ENCODE data around the gene NUDT1.

Gene NUDT1

DNA sequence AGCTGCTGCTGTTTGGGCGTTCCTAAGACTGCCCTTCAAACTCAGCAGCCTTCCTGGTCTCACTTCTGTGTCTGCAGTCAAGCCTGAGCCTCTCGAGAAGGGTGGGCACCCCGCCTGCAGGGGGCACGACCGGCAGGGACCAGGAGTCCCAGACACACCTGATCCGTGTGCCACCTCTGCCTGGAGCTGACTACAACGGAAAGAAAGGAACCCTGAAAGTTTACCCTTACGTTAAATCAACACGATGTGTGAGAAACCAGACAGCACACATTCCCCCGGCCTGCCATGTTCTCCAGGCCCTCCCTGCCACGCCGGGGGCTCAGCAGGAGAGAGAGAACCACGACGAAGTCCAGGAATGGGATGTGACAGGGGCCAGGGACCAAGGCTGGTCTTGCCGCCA is 14.3 kb upstream of the NUDT1 start (continued):
- no peak for TF ChIP-seq ZNF501 (tag by site-specific recombination; IDR thresholded peaks at IDR 0.05)
- TF ChIP-seq ZNF792 (tag by site-specific recombination; IDR thresholded peaks at IDR 0.05): no peak
- no peak for TF ChIP-seq GLI4 (tag by site-specific recombination; IDR thresholded peaks at IDR 0.05)
- TF ChIP-seq ZNF704 (tag by site-specific recombination; IDR thresholded peaks at IDR 0.05): no peak
- no peak for TF ChIP-seq ZNF155 (tag by site-specific recombination; IDR thresholded peaks at IDR 0.05)
- no peak for TF ChIP-seq MEIS1 (CRISPR knock-in tag; IDR thresholded peaks at IDR 0.05; ENCODE audit: borderline replicate concordance)

- Histone ChIP-seq H3K4me1 (ENCODE audit: control insufficient read depth, insufficient read depth, low read length) (peaks cover 2% of the 10 kb centered on the region; the same call in 1 of the 2 replicates), H3K9me3 (ENCODE audit: control insufficient read depth, insufficient read depth, low read depth, low read length) (no peaks in the 10 kb centered on the region), H3K4me3 (ENCODE audit: low read depth, low read length) (no peak overlapping the region), H3K27ac (ENCODE audit: extremely low read depth, low read depth, low read length) (no peak overlapping the region), H3K36me3 (ENCODE audit: control insufficient read depth in 2 of 2, insufficient read depth in 1 of 2, low read length in 2 of 2) (peaks cover 7 to 65% of the 10 kb centered on the region in 2 experiments)
- POLR2A ChIA-PET: no interaction called here
- CTCF ChIA-PET: no interaction called here
- TF ChIP-seq ZNF514 (tag by site-specific recombination; IDR thresholded peaks at IDR 0.05) (no peak), ZNF239 (tag by site-specific recombination; IDR thresholded peaks at IDR 0.05) (no peak), GLIS2 (tag by site-specific recombination; IDR thresholded peaks at IDR 0.05) (no peak), ZNF423 (tag by site-specific recombination; IDR thresholded peaks at IDR 0.05) (no peak), ZNF76 (tag by site-specific recombination; IDR thresholded peaks at IDR 0.05; ENCODE audit: borderline replicate concordance, low read depth) (no peak), ZNF24 (tag by site-specific recombination; IDR thresholded peaks at IDR 0.05) (no peak), SETDB1 (IDR thresholded peaks at IDR 0.05; ENCODE audit: insufficient read length, low read length) (no peak)
- TF ChIP-seq, protein P1, sequence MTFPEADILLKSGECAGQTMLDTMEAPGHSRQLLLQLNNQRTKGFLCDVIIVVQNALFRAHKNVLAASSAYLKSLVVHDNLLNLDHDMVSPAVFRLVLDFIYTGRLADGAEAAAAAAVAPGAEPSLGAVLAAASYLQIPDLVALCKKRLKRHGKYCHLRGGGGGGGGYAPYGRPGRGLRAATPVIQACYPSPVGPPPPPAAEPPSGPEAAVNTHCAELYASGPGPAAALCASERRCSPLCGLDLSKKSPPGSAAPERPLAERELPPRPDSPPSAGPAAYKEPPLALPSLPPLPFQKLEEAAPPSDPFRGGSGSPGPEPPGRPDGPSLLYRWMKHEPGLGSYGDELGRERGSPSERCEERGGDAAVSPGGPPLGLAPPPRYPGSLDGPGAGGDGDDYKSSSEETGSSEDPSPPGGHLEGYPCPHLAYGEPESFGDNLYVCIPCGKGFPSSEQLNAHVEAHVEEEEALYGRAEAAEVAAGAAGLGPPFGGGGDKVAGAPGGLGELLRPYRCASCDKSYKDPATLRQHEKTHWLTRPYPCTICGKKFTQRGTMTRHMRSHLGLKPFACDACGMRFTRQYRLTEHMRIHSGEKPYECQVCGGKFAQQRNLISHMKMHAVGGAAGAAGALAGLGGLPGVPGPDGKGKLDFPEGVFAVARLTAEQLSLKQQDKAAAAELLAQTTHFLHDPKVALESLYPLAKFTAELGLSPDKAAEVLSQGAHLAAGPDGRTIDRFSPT (tag by site-specific recombination; IDR thresholded peaks at IDR 0.05): no peak
- TF ChIP-seq, protein P2, sequence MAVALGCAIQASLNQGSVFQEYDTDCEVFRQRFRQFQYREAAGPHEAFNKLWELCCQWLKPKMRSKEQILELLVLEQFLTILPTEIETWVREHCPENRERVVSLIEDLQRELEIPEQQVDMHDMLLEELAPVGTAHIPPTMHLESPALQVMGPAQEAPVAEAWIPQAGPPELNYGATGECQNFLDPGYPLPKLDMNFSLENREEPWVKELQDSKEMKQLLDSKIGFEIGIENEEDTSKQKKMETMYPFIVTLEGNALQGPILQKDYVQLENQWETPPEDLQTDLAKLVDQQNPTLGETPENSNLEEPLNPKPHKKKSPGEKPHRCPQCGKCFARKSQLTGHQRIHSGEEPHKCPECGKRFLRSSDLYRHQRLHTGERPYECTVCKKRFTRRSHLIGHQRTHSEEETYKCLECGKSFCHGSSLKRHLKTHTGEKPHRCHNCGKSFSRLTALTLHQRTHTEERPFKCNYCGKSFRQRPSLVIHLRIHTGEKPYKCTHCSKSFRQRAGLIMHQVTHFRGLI (tag by site-specific recombination; IDR thresholded peaks at IDR 0.05): no peak
These were observed 13.1 kb upstream of the NUDT1 start for GRCh38 chr7:2228921-2229320.

GRCh38 chr7:2229467-2229866 is 12.6 kb upstream of the NUDT1 start:
- ChIA-PET POLR2A (no interaction called here), CTCF (no interaction called here)
- Histone ChIP-seq H3K4me3 (ENCODE audit: low read depth, low read length) (no peak overlapping the region), H3K27ac (ENCODE audit: extremely low read depth, low read depth, low read length) (no peak overlapping the region), H3K36me3 (ENCODE audit: control insufficient read depth in 2 of 2, insufficient read depth in 1 of 2, low read length in 2 of 2) (peaks cover 12 to 63% of the 10 kb centered on the region in 2 experiments), H3K9me3 (ENCODE audit: control insufficient read depth, insufficient read depth, low read depth, low read length) (no peaks in the 10 kb centered on the region), H3K4me1 (ENCODE audit: control insufficient read depth, insufficient read depth, low read length) (peaks cover 2% of the 10 kb centered on the region; the same call in 1 of the 2 replicates)
- no peak for TF ChIP-seq GLIS2 (tag by site-specific recombination; IDR thresholded peaks at IDR 0.05)
- TF ChIP-seq GFI1B (tag by site-specific recombination; IDR thresholded peaks at IDR 0.05): no peak
- no peak for TF ChIP-seq ZNF211 (tag by site-specific recombination; IDR thresholded peaks at IDR 0.05; ENCODE audit: low read depth)
- no peak for TF ChIP-seq ZIC2 (tag by site-specific recombination; IDR thresholded peaks at IDR 0.05)
- no peak for TF ChIP-seq ZNF658 (tag by site-specific recombination; IDR thresholded peaks at IDR 0.05)
- TF ChIP-seq YY2 (tag by site-specific recombination; IDR thresholded peaks at IDR 0.05): no peak
- TF ChIP-seq ZFP3 (tag by site-specific recombination; IDR thresholded peaks at IDR 0.05; ENCODE audit: low read depth): no peak
- no peak for TF ChIP-seq ZNF624 (tag by site-specific recombination; IDR thresholded peaks at IDR 0.05)
- no peak for TF ChIP-seq ZBTB11 (tag by site-specific recombination; conservative IDR thresholded peaks at IDR 0.05; ENCODE audit: low read depth)
- no peak for TF ChIP-seq ZNF544 (tag by site-specific recombination; IDR thresholded peaks at IDR 0.05)
- TF ChIP-seq ZNF677 (tag by site-specific recombination; IDR thresholded peaks at IDR 0.05): no peak
- no peak for TF ChIP-seq ZNF843 (tag by site-specific recombination; IDR thresholded peaks at IDR 0.05)
- no peak for TF ChIP-seq SP3 (tag by site-specific recombination; IDR thresholded peaks at IDR 0.05)
- no peak for TF ChIP-seq ZNF214 (tag by site-specific recombination; IDR thresholded peaks at IDR 0.05; ENCODE audit: borderline replicate concordance)
- no peak for TF ChIP-seq ZNF16 (tag by site-specific recombination; IDR thresholded peaks at IDR 0.05; ENCODE audit: low read depth)

Data from HEK293 (cell line).